ENCODE data around the gene NPEPL1.
"Not testable (repeated sequence)": the region's sequence is repeated elsewhere in the genome, so short reads cannot be mapped to it uniquely, and the experiment has no call there.

The NPEPL1 gene

GRCh38 chr20:58745391-58745790 lies 52.8 kb downstream of the NPEPL1 start:
- no peak for DNase-seq

GRCh38 chr20:58746620-58747019 lies 54.0 kb downstream of the NPEPL1 start:
- DNase-seq = no peak

GRCh38 chr20:58747211-58747610 lies 54.6 kb downstream of the NPEPL1 start:
- DNase-seq = no peak

- no peak for DNase-seq
Observed at GRCh38 chr20:58748618-58749017, 56.0 kb downstream of the NPEPL1 start.

GRCh38 chr20:58749098-58749769 lies 56.6 kb downstream of the NPEPL1 start:
- DNase-seq = no peak

- DNase-seq = no peak
Observed at GRCh38 chr20:58749979-58750378, 57.4 kb downstream of the NPEPL1 start.

- not testable (repeated sequence) for DNase-seq
Observed at GRCh38 chr20:58750706-58751105, 58.1 kb downstream of the NPEPL1 start.

GRCh38 chr20:58751979-58752378 lies 59.4 kb downstream of the NPEPL1 start:
- no peak for DNase-seq

GRCh38 chr20:58752565-58752964 lies 60.0 kb downstream of the NPEPL1 start:
- no peak for DNase-seq

GRCh38 chr20:58753267-58753921 lies 60.8 kb downstream of the NPEPL1 start:
- DNase-seq = no peak

- DNase-seq = no peak
Observed at GRCh38 chr20:58753922-58754551, 61.4 kb downstream of the NPEPL1 start.

GRCh38 chr20:58754584-58754983 lies 62.0 kb downstream of the NPEPL1 start:
- no peak for DNase-seq

GRCh38 chr20:58755062-58755697 lies 62.6 kb downstream of the NPEPL1 start:
- DNase-seq = no peak

GRCh38 chr20:58755766-58756449 lies 63.3 kb downstream of the NPEPL1 start:
- DNase-seq = no peak

- DNase-seq = no peak
Observed at GRCh38 chr20:58756450-58756775, 63.8 kb downstream of the NPEPL1 start.

- DNase-seq = not testable (repeated sequence)
Observed at GRCh38 chr20:58757647-58758046, 65.0 kb downstream of the NPEPL1 start.

GRCh38 chr20:58759947-58760346 lies 67.3 kb downstream of the NPEPL1 start:
- DNase-seq = no peak

- no peak for DNase-seq
Observed at GRCh38 chr20:58760856-58761255, 68.3 kb downstream of the NPEPL1 start.

- DNase-seq = no peak
Observed at GRCh38 chr20:58762120-58762519, 69.5 kb downstream of the NPEPL1 start.

- no peak for DNase-seq
Observed at GRCh38 chr20:58763076-58763475, 70.5 kb downstream of the NPEPL1 start.
